HEK293 (cell line): ENCODE results near the gene DOCK1.
A peak's percentile ranks its signal among the peaks of the same experiment; 100 is the strongest.

Source experiments
- CTCF ChIA-PET: fragments of 350-600 bp; formaldehyde crosslinking; extraction: SDS; loops from one replicate; lab custom pipeline; 2021; ENCODE audit warnings: antibody characterized with exemption; lab: Yijun Ruan, JAX
- POLR2A ChIA-PET: fragments of 300-600 bp; formaldehyde crosslinking; extraction: SDS; loops from one replicate; lab custom pipeline; 2020; ENCODE audit warnings: antibody characterized with exemption, inconsistent platforms; lab: Yijun Ruan, JAX
- H3K27ac ChIP-seq: fragments of 200-500 bp; sonication (Bioruptor generic); 2 replicates; pipeline ENCODE4 v1.5.1; 2014; ENCODE audit warnings: low read depth, low read length, control low read depth, inconsistent platforms; ENCODE audit errors: extremely low read depth
- H3K36me3 ChIP-seq, 2 experiments: fragments of 200-500 bp in 1 of 2; sonication (Bioruptor generic) in 1 of 2; 1 replicate in 1 of 2; 2 replicates in 1 of 2; pipeline ENCODE4 v1.5.1; 2014 to 2017; ENCODE audit warnings: inconsistent platforms in 2 of 2, low read length in 2 of 2; ENCODE audit not compliant: control insufficient read depth in 2 of 2, insufficient read depth in 1 of 2
- H3K4me1 ChIP-seq: fragments of 200-500 bp; sonication (Bioruptor generic); 2 replicates; pipeline ENCODE4 v1.5.1; 2014; ENCODE audit warnings: mild to moderate bottlenecking, low read length, inconsistent platforms; ENCODE audit not compliant: control insufficient read depth, insufficient read depth
- H3K4me3 ChIP-seq: 2 replicates; pipeline ENCODE4 v1.5.1; 2011; ENCODE audit warnings: low read depth, mild to moderate bottlenecking, control low read depth, low read length, moderate library complexity
- H3K9me3 ChIP-seq: fragments of 200-500 bp; sonication (Bioruptor generic); 2 replicates; pipeline ENCODE4 v1.5.1; 2014; ENCODE audit warnings: low read depth, low read length, inconsistent platforms; ENCODE audit not compliant: control insufficient read depth, insufficient read depth
- BCL11A ChIP-seq: fragments of 450-650 bp; formaldehyde crosslinking; IDR thresholded peaks from 2 replicates; pipeline ENCODE4 v1.5.1; 2016; ENCODE audit warnings: low read depth, missing biosample characterization, missing genetic modification characterization
- FEZF1 ChIP-seq: fragments of 450-650 bp; formaldehyde crosslinking; IDR thresholded peaks from 2 replicates; pipeline ENCODE4 v1.5.1; 2016; ENCODE audit warnings: missing biosample characterization, missing genetic modification characterization
- KLF16 ChIP-seq: fragments of 450-650 bp; formaldehyde crosslinking; IDR thresholded peaks from 2 replicates; pipeline ENCODE4 v1.5.1; 2017; ENCODE audit warnings: missing biosample characterization, missing genetic modification characterization
- KLF8 ChIP-seq: fragments of 450-650 bp; formaldehyde crosslinking; IDR thresholded peaks from 2 replicates; pipeline ENCODE4 v1.5.1; 2016; ENCODE audit warnings: missing biosample characterization, missing genetic modification characterization
- TRIM28 ChIP-seq: IDR thresholded peaks from 2 replicates; pipeline ENCODE4 v1.6.1; 2011; ENCODE audit warnings: low read length, control low read depth, borderline replicate concordance
- ZBTB11 ChIP-seq: fragments of 450-650 bp; formaldehyde crosslinking; conservative IDR thresholded peaks from 2 replicates; pipeline ENCODE4 v1.5.1; 2016; ENCODE audit warnings: low read depth, missing biosample characterization, missing genetic modification characterization
- ZFP41 ChIP-seq: fragments of 450-650 bp; formaldehyde crosslinking; IDR thresholded peaks from 2 replicates; pipeline ENCODE4 v1.5.1; 2016; ENCODE audit warnings: missing biosample characterization, missing genetic modification characterization, borderline replicate concordance
- ZIC2 ChIP-seq: fragments of 450-650 bp; formaldehyde crosslinking; IDR thresholded peaks from 2 replicates; pipeline ENCODE4 v1.5.1; 2016; ENCODE audit warnings: missing biosample characterization, missing genetic modification characterization
- ZNF19 ChIP-seq: fragments of 450-650 bp; formaldehyde crosslinking; IDR thresholded peaks from 2 replicates; pipeline ENCODE4; 2016; ENCODE audit warnings: missing biosample characterization, missing genetic modification characterization, low read depth
- ZNF223 ChIP-seq: fragments of 450-650 bp; formaldehyde crosslinking; IDR thresholded peaks from 2 replicates; pipeline ENCODE4 v1.5.1; 2016; ENCODE audit warnings: missing biosample characterization, missing genetic modification characterization
- ZNF26 ChIP-seq: fragments of 450-650 bp; formaldehyde crosslinking; IDR thresholded peaks from 2 replicates; pipeline ENCODE4 v1.5.1; 2016; ENCODE audit warnings: missing biosample characterization, missing genetic modification characterization
- ZNF335 ChIP-seq: fragments of 450-650 bp; formaldehyde crosslinking; conservative IDR thresholded peaks from 2 replicates; pipeline ENCODE4 v1.5.1; 2016; ENCODE audit warnings: missing biosample characterization, missing genetic modification characterization
- ZNF423 ChIP-seq: fragments of 450-650 bp; formaldehyde crosslinking; IDR thresholded peaks from 2 replicates; pipeline ENCODE4 v1.5.1; 2016; ENCODE audit warnings: missing biosample characterization, missing genetic modification characterization
- ZNF449 ChIP-seq: fragments of 450-650 bp; formaldehyde crosslinking; IDR thresholded peaks from 2 replicates; pipeline ENCODE4 v1.5.1; 2017; ENCODE audit warnings: missing biosample characterization, mild to moderate bottlenecking, missing genetic modification characterization, moderate library complexity
- ZNF529 ChIP-seq: fragments of 450-650 bp; formaldehyde crosslinking; IDR thresholded peaks from 2 replicates; pipeline ENCODE4 v1.5.1; 2017; ENCODE audit warnings: missing genetic modification characterization, missing biosample characterization; ENCODE audit not compliant: insufficient replicate concordance
- ZNF623 ChIP-seq: fragments of 450-650 bp; formaldehyde crosslinking; IDR thresholded peaks from 2 replicates; pipeline ENCODE4 v1.5.1; 2016; ENCODE audit warnings: missing biosample characterization, missing genetic modification characterization
- ZNF639 ChIP-seq: fragments of 450-650 bp; formaldehyde crosslinking; IDR thresholded peaks from 2 replicates; pipeline ENCODE4 v1.5.1; 2016; ENCODE audit warnings: missing biosample characterization, missing genetic modification characterization
- ZNF677 ChIP-seq: fragments of 450-650 bp; IDR thresholded peaks from 2 replicates; pipeline ENCODE4 v1.5.0; 2018; ENCODE audit warnings: missing biosample characterization, mild to moderate bottlenecking, missing genetic modification characterization, moderate library complexity
- ZNF76 ChIP-seq: fragments of 450-650 bp; formaldehyde crosslinking; IDR thresholded peaks from 2 replicates; pipeline ENCODE4; 2016; ENCODE audit warnings: low read depth, missing biosample characterization, missing genetic modification characterization, borderline replicate concordance
- ZNF776 ChIP-seq: fragments of 450-650 bp; formaldehyde crosslinking; IDR thresholded peaks from 2 replicates; pipeline ENCODE4 v1.5.0; 2017; ENCODE audit warnings: missing biosample characterization, missing genetic modification characterization, borderline replicate concordance
- TF ChIP-seq, protein P1 (sequence below): fragments of 450-650 bp; formaldehyde crosslinking; IDR thresholded peaks from 2 replicates; pipeline ENCODE4 v1.5.1; 2017; ENCODE audit warnings: missing biosample characterization, missing genetic modification characterization

Gene DOCK1

DNA sequence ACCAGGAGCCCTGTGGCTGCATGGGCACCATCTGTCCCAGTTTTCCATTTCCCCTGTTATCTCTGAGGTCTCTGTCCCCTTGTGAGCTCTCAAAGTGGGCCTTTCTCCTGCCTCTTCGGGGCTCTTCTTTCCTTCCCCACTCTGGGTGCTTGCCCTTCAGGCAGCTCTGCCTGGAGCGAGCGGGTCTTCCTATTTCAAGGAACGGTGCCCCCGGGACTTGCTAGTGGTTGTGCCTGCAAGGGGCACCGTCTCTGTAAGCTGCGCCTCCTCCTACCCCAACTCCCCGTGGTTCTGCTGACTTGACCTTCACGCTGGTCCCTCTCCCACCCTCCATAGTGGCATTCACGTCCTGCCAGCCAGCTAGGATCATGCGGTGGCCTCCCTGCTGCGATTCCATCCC lies 110.1 kb downstream of the DOCK1 start:
- POLR2A ChIA-PET: no interaction called here

DNA sequence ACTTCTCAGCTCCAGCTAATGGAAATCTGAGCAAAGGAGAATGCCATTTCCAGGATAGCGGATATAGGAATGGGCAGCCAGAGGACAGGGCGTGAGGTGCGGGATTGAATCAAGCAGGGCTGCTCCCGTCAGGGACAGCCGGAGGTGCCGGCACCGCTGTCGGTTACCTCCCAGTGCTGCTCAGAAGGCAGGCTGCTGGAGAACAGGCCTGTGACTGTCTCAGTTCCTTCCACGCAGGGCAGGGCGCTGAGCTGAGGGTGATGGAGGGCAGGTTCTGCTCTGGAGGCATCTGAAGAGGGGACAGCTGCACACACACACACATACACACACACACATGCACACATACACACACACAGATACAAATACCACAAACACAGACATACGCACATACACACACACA lies 111.1 kb downstream of the DOCK1 start:
- Histone ChIP-seq H3K4me3 (no peak overlapping the region), H3K4me1 (no peaks in the 10 kb centered on the region)
- POLR2A ChIA-PET: no interaction called here
- TF ChIP-seq FEZF1 (no peak), ZNF639 (tag by site-specific recombination) (no peak), ZNF529 (tag by site-specific recombination) (no peak), ZNF26 (tag by site-specific recombination) (no peak), ZNF677 (tag by site-specific recombination) (no peak)
- TF ChIP-seq, all 188 proteins: peak for 0
- H3K27ac ChIP-seq: no peak overlapping the region
- H3K36me3 ChIP-seq: peaks cover 11 to 42% of the 10 kb centered on the region in 2 experiments; a peak in 2 of 3 replicates
- CTCF ChIA-PET: interaction anchor here (0.7 kb wide), 1 partner anchor 264 kb away, joined by 3 read pairs; no protein-coding TSS in a partner anchor
- no peaks in the 10 kb centered on the region for H3K9me3 ChIP-seq

More for the DNA sequence above, 110.1 kb downstream of the DOCK1 start:
- TF ChIP-seq TRIM28 (no peak), ZNF623 (tag by site-specific recombination) (no peak), ZIC2 (tag by site-specific recombination) (peak; percentile 39; the same call in 1 of the 2 replicates), KLF16 (tag by site-specific recombination) (no peak)
- TF ChIP-seq, all 188 proteins: peak for 1
- H3K9me3 ChIP-seq: no peaks in the 10 kb centered on the region
- H3K36me3 ChIP-seq: peaks cover 11 to 45% of the 10 kb centered on the region in 2 experiments; a peak in 2 of 3 replicates
- CTCF ChIA-PET: interaction anchor here (0.7 kb wide), 1 partner anchor 263 kb away, joined by 3 read pairs; no protein-coding TSS in a partner anchor
- H3K27ac ChIP-seq: no peak overlapping the region
- no peaks in the 10 kb centered on the region for H3K4me1 ChIP-seq
- H3K4me3 ChIP-seq: no peak overlapping the region

GRCh38 chr10:127017541-127018297 lies 112.5 kb downstream of the DOCK1 start:
- POLR2A ChIA-PET: no interaction called here
- no peaks in the 10 kb centered on the region for H3K4me1 ChIP-seq
- TF ChIP-seq ZNF776 (tag by site-specific recombination): no peak
- TF ChIP-seq ZNF335 (tag by site-specific recombination): no peak
- TF ChIP-seq ZNF423 (tag by site-specific recombination): no peak
- TF ChIP-seq ZNF223 (tag by site-specific recombination): no peak
- no peak for TF ChIP-seq ZBTB11
- no peak for TF ChIP-seq ZFP41 (tag by site-specific recombination)
- TF ChIP-seq ZNF449 (tag by site-specific recombination): no peak
- TF ChIP-seq KLF8 (tag by site-specific recombination): no peak
- no peak for TF ChIP-seq ZNF76
- TF ChIP-seq, protein P1, sequence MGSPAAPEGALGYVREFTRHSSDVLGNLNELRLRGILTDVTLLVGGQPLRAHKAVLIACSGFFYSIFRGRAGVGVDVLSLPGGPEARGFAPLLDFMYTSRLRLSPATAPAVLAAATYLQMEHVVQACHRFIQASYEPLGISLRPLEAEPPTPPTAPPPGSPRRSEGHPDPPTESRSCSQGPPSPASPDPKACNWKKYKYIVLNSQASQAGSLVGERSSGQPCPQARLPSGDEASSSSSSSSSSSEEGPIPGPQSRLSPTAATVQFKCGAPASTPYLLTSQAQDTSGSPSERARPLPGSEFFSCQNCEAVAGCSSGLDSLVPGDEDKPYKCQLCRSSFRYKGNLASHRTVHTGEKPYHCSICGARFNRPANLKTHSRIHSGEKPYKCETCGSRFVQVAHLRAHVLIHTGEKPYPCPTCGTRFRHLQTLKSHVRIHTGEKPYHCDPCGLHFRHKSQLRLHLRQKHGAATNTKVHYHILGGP: no peak
- no peak for TF ChIP-seq BCL11A (tag by site-specific recombination)
- no peak for TF ChIP-seq ZNF19
- no peak for TF ChIP-seq ZNF677 (tag by site-specific recombination)

More at GRCh38 chr10:127017541-127018297, 112.5 kb downstream of the DOCK1 start:
- Histone ChIP-seq H3K27ac (no peak overlapping the region), H3K36me3 (peaks cover 11 to 36% of the 10 kb centered on the region in 2 experiments; a peak in 2 of 3 replicates), H3K9me3 (no peaks in the 10 kb centered on the region), H3K4me3 (no peak overlapping the region)
- CTCF ChIA-PET: interaction anchor here (0.6 kb wide), 1 partner anchor 12 kb away, joined by 3 read pairs; no protein-coding TSS in a partner anchor
